Measurements from ENCODE around the gene ADAMTS17.

The ADAMTS17 gene

DNA sequence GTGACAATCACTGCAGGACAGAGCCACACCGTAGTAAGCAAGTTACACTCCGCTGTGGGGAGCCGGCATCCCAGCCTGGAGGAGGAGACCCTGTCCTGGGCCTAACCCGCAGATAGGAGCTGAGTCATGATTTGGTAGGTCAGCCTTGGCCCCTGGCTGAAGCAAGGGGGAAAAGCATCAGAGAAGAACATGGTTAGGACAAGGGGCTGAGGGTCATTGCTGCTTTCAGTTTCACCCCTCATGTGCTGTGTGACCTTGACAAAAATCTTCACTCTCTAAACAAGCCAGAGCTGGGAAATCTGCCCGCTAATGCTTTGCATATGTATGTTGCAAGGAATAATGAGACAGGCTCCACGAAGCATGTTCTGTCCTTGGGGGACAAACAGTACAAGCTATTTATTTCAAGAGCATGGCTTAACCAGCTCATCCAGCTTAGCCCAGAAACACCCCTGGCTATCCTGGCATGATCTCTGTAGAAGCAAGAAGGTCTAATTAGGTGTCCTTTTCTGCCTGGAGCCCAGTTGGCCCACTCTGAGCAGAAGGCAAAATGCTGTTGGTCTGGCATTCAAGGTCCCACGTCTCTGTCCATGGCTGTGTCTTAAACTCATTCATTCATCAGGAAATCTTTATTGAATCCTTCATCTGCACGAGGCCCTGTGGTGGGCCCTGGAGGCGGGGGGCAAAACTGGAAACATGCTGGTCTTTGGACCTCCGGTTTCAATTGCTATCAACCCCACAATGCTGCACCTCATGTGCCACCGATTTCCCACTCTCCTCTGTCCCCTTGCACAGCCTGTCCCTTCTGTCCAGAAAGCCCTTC is 387.2 kb downstream of the ADAMTS17 start:
- no peak for ATAC-seq (ENCODE audit: insufficient read depth, low read depth)
- Histone ChIP-seq H3K79me2 (ENCODE audit: insufficient read depth, low read length) (no peaks in the 10 kb centered on the region), H3K36me3 (ENCODE audit: insufficient read depth, low read length) (no peaks in the 10 kb centered on the region), H3K27ac (ENCODE audit: low read length) (no peak overlapping the region), H3K9me3 (ENCODE audit: insufficient read depth, low read length, severe bottlenecking) (no peaks in the 10 kb centered on the region), H3K27me3 (ENCODE audit: insufficient read depth, low read length, poor library complexity) (no peaks in the 10 kb centered on the region), H2AFZ (ENCODE audit: low read depth, low read length) (no peak overlapping the region), H3K4me2 (ENCODE audit: insufficient read depth, low read length) (no peak overlapping the region), H3K4me1 (ENCODE audit: insufficient read depth, low read length) (peaks cover 9% of the 10 kb centered on the region), H3K9ac (ENCODE audit: low read depth, low read length) (no peak overlapping the region), H4K20me1 (ENCODE audit: insufficient read depth, low read length) (no peaks in the 10 kb centered on the region), H3K4me3 (ENCODE audit: low read depth in 1 of 2, low read length in 2 of 2) (no peak overlapping the region)
- TF ChIP-seq EZH2 (IDR thresholded peaks at IDR 0.05; ENCODE audit: borderline replicate concordance, low read depth, low read length, severe bottlenecking) (no peak), CTCF (IDR thresholded peaks at IDR 0.05; ENCODE audit: borderline replicate concordance, extremely low read depth, low read length, poor library complexity, severe bottlenecking) (no peak)
- no peak for DNase-seq

DNA sequence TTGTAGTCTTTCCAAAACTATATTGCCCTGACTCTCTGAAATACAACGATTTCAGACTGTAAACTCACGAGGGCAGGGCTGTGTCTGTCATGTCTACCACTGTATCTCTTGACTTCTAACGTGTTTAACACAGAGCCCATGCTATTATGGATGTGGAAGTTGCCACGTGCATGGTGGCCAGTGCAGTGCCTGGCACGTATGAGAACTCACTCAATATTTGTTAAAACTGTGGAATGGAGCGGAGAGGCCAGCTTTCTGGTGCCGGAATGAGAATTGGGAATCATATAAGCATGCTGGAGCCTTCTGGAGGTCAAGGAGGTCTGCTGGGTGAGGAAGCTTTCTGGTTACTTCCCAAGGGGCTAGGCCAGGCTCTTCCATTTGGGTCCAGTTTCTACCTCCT is 387.9 kb downstream of the ADAMTS17 start:
- Histone ChIP-seq H3K9ac (ENCODE audit: low read depth, low read length) (no peak overlapping the region), H3K4me2 (ENCODE audit: insufficient read depth, low read length) (no peak overlapping the region), H2AFZ (ENCODE audit: low read depth, low read length) (no peak overlapping the region), H3K4me3 (ENCODE audit: low read depth in 1 of 2, low read length in 2 of 2) (no peak overlapping the region), H3K27me3 (ENCODE audit: insufficient read depth, low read length, poor library complexity) (no peaks in the 10 kb centered on the region), H3K79me2 (ENCODE audit: insufficient read depth, low read length) (no peaks in the 10 kb centered on the region), H3K9me3 (ENCODE audit: insufficient read depth, low read length, severe bottlenecking) (no peaks in the 10 kb centered on the region), H3K27ac (ENCODE audit: low read length) (no peak overlapping the region), H4K20me1 (ENCODE audit: insufficient read depth, low read length) (no peaks in the 10 kb centered on the region), H3K36me3 (ENCODE audit: insufficient read depth, low read length) (no peaks in the 10 kb centered on the region), H3K4me1 (ENCODE audit: insufficient read depth, low read length) (peaks cover 9% of the 10 kb centered on the region)
- DNase-seq = no peak
- TF ChIP-seq CTCF (IDR thresholded peaks at IDR 0.05; ENCODE audit: borderline replicate concordance, extremely low read depth, low read length, poor library complexity, severe bottlenecking) (no peak), EZH2 (IDR thresholded peaks at IDR 0.05; ENCODE audit: borderline replicate concordance, low read depth, low read length, severe bottlenecking) (no peak)
- no peak for ATAC-seq (ENCODE audit: insufficient read depth, low read depth)

DNA sequence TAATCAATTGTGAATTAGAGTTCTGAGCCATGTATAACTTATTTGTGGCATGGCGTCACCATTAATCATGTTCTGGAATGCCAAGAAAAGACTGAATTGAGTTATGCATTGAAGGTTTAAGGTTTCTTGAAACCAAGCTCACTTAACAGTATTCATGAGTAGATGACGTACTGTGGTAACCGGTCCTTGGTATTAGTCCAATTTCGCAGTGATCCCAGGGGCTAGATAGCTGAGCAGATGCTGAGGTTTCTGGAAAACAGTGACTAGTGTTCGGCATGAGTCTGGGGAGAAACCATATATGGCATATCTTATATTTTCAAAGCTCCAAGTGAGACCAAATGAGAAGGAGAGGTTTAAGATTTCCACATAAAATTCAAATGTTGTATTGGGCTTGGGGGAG is 390.3 kb downstream of the ADAMTS17 start:
- H3K4me2 ChIP-seq (ENCODE audit: insufficient read depth, low read length) = no peak overlapping the region

More for the DNA sequence above, 390.3 kb downstream of the ADAMTS17 start:
- Histone ChIP-seq H3K27ac (ENCODE audit: low read length) (no peak overlapping the region), H4K20me1 (ENCODE audit: insufficient read depth, low read length) (no peaks in the 10 kb centered on the region), H3K79me2 (ENCODE audit: insufficient read depth, low read length) (no peaks in the 10 kb centered on the region), H3K27me3 (ENCODE audit: insufficient read depth, low read length, poor library complexity) (no peaks in the 10 kb centered on the region), H3K4me3 (ENCODE audit: low read depth in 1 of 2, low read length in 2 of 2) (no peak overlapping the region), H3K9ac (ENCODE audit: low read depth, low read length) (no peak overlapping the region), H3K36me3 (ENCODE audit: insufficient read depth, low read length) (no peaks in the 10 kb centered on the region), H2AFZ (ENCODE audit: low read depth, low read length) (no peak overlapping the region), H3K9me3 (ENCODE audit: insufficient read depth, low read length, severe bottlenecking) (no peaks in the 10 kb centered on the region), H3K4me1 (ENCODE audit: insufficient read depth, low read length) (no peaks in the 10 kb centered on the region)
- DNase-seq (no peak), ATAC-seq (ENCODE audit: insufficient read depth, low read depth) (no peak)
- no peak for TF ChIP-seq CTCF (IDR thresholded peaks at IDR 0.05; ENCODE audit: borderline replicate concordance, extremely low read depth, low read length, poor library complexity, severe bottlenecking)
- TF ChIP-seq EZH2 (IDR thresholded peaks at IDR 0.05; ENCODE audit: borderline replicate concordance, low read depth, low read length, severe bottlenecking) = no peak
